ENCODE results near the gene TSC22D2.

DNA sequence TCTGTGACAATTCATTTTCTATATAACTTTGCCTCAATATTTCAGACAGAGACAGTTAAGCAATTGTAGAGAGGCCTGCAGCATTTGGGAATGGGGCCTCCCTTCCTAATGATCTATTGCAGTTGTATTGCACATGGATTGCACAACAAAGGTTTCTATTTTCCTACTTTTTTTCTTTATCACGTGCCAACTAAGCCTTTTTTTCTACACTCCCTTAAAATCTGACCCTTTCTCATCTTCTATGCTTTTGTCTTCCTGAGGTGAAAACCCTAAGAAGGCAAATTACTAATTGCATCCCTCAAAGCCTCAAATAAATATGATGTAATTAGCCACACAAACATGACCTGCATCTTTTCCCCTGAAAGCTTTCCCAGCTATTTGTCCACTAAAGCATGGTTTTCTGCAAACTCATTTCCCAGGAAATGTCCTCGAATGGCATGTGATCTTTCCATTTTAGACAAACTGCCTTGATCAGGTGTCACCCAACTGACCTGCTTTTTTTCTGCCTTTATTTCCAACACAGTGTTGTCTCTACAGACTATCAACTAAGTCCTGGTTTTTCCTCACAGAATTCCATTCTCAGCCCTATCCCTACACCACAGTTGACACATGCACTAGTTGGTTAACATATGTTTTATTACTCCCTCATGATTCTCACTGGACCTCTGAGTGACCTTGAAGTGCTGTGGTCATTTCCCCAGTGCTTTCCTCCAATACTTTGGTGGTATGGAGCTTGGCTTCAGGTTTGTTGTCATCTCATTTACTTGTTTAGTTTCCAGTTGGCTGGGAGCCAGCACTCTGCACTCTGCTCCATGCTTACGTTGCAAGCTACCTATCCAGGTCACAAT, 31.9 kb upstream of the TSC22D2 start:
- TF ChIP-seq EZH2 (IDR thresholded peaks at IDR 0.05; ENCODE audit: insufficient read depth, poor library complexity, severe bottlenecking) (no peak), EZH2phosphoT487 (IDR thresholded peaks at IDR 0.05; ENCODE audit: insufficient read depth, low read depth) (no peak)

Data from GM23248 (cell line).